ENCODE results near the gene TMEM132A. TPM values are rescaled to one million over a fixed set of nuclear protein-coding genes. Genes with fewer than 3 reads are reported as not detected.

The TMEM132A gene
- total and polyA plus RNA-seq, 8 donors: 8.4 to 142 (median 27.2) TPM

DNA sequence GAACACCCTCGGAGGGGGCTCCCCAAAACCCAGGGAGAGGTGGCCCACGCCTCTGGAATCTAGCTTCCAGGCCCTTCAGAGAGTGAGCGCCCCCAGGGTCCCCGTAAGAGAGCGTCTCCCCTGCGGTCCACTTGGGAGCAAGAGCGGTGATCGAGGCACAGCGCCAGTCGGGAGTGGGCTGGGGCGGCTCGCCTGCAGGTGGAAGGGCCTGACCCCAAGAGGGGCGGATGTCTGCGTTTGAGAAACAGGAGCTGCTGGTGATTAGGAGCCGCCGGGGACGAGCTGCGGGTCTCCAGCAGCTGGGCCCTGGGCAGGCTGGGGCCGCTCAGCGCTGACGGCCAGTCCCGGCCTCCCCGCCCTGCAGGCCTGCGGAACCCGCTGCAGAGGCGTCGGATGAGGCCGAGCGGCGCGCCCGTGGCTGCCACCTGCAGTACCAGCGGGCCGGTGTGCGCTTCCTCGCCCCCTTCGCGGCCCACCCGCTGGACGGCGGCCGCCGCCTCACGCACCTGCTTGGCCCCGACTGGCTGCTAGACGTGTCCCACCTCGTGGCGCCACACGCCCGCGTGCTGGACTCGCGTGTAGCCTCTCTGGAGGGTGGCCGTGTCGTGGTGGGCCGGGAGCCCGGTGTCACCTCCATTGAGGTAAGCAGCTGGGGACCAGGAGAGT, 10.0 kb downstream of the TMEM132A start:
- H3K4me1 ChIP-seq: peaks cover 0 to 8% (median 2%) of the 10 kb centered on the region in 4 donors
- TF ChIP-seq POLR2A (IDR thresholded peaks at IDR 0.05): no peak
- no peak for TF ChIP-seq EP300 (IDR thresholded peaks at IDR 0.05)
- no peak for TF ChIP-seq POLR2AphosphoS5 (IDR thresholded peaks at IDR 0.05)
- TF ChIP-seq, protein P1, sequence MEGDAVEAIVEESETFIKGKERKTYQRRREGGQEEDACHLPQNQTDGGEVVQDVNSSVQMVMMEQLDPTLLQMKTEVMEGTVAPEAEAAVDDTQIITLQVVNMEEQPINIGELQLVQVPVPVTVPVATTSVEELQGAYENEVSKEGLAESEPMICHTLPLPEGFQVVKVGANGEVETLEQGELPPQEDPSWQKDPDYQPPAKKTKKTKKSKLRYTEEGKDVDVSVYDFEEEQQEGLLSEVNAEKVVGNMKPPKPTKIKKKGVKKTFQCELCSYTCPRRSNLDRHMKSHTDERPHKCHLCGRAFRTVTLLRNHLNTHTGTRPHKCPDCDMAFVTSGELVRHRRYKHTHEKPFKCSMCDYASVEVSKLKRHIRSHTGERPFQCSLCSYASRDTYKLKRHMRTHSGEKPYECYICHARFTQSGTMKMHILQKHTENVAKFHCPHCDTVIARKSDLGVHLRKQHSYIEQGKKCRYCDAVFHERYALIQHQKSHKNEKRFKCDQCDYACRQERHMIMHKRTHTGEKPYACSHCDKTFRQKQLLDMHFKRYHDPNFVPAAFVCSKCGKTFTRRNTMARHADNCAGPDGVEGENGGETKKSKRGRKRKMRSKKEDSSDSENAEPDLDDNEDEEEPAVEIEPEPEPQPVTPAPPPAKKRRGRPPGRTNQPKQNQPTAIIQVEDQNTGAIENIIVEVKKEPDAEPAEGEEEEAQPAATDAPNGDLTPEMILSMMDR (IDR thresholded peaks at IDR 0.05): no peak
- 92 to 96% (median 92%) methylated on average over 35 to 57 of the region's 57 CpGs for WGBS, 5 donors
- no peak overlapping the region for H3K4me3 ChIP-seq
- no peaks in the 10 kb centered on the region for H3K9me3 ChIP-seq
- intact Hi-C loops (cut with DNase I; ENCODE audit: low total_unique reads): no loop called here
- H3K36me3 ChIP-seq: peaks cover 12 to 64% (median 52%) of the 10 kb centered on the region in 4 donors
- no peak for DNase-seq
- peaks cover 0 to 7% (median 0%) of the 10 kb centered on the region in 3 donors for H3K27me3 ChIP-seq
- H3K27ac ChIP-seq: no peak overlapping the region

DNA sequence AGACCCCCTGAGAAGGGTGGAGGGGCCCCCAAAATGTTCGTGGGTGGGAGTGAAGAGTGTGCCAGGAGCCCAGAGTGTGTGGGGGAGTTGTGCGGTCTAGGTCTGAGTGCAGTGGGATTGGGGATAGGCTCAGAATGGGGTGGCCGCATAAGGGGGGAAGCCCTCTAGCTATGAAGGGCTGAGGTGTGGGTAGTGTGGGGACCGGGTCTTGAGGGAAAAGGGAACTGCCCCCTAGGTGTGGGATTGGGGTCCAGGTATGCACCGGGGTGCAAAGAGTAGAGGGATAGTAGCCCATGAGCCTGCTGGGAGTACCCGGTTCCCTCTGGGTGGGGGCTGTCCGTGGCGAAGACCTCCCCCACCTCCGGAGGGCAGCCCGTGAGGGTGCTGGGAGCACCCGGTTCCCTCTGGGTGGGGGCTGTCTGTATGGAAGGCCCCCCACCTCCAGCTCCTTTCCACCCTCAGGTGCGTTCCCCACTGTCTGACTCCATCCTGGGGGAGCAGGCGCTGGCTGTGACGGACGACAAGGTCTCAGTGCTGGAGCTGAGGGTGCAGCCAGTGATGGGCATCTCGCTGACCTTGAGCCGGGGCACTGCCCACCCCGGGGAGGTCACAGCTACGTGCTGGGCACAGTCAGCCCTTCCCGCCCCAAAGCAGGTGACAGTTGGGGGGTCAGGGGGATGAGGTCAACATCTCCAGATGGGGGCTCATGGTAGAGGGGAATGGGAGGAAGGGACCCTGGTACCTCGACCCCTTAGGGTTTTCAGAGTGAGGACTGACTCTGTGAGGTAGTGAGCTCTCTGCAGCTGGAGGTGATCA, 10.7 kb downstream of the TMEM132A start:
- Histone ChIP-seq H3K9me3 (no peaks in the 10 kb centered on the region), H3K27me3 (peaks cover 0 to 7% (median 0%) of the 10 kb centered on the region in 3 donors), H3K4me1 (peaks cover under 1 to 15% (median 10%) of the 10 kb centered on the region in 4 donors), H3K27ac (no peak overlapping the region), H3K36me3 (peaks cover 12 to 65% (median 59%) of the 10 kb centered on the region in 4 donors), H3K4me3 (no peak overlapping the region)
- no peak for DNase-seq
- WGBS, 5 donors: 85 to 91% (median 87%) methylated on average over 16 to 21 of the region's 21 CpGs
- intact Hi-C loops (cut with DNase I; ENCODE audit: low total_unique reads): no loop called here
- TF ChIP-seq POLR2AphosphoS5 (IDR thresholded peaks at IDR 0.05) (no peak), POLR2A (IDR thresholded peaks at IDR 0.05) (no peak), EP300 (IDR thresholded peaks at IDR 0.05) (no peak)
- TF ChIP-seq, protein P1 (IDR thresholded peaks at IDR 0.05): no peak

DNA sequence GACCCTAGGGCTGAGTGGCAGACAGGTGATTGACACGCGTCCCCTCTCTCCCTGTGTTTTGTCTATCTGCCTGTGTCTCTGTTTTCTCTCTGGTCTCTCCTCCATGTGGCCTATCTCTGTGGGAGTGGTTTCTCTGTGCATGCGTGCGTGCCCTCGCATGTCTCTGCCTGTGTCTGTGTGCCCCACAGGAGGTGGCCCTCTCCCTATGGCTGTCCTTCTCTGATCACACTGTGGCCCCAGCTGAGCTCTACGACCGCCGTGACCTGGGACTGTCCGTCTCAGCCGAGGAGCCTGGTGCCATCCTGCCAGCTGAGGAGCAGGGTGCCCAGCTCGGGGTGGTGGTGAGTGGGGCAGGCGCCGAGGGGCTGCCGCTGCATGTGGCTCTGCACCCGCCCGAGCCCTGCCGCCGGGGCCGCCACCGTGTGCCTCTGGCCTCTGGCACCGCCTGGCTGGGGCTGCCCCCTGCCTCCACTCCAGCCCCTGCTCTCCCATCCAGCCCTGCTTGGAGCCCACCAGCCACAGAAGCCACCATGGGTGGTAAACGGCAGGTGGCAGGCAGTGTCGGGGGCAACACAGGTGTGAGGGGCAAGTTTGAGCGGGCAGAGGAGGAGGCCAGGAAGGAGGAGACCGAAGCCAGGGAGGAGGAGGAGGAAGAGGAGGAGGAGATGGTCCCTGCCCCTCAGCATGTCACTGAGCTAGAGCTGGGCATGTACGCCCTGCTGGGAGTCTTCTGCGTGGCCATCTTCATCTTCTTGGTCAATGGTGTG, 11.6 kb downstream of the TMEM132A start:
- WGBS, 5 donors: 84 to 92% (median 89%) methylated on average over 11 to 27 of the region's 27 CpGs
- Histone ChIP-seq H3K4me3 (no peak overlapping the region), H3K4me1 (peaks cover 3 to 18% (median 12%) of the 10 kb centered on the region in 4 donors), H3K27me3 (peaks cover 0 to 7% (median 0%) of the 10 kb centered on the region in 3 donors), H3K36me3 (peaks cover 12 to 64% (median 62%) of the 10 kb centered on the region in 4 donors), H3K9me3 (no peaks in the 10 kb centered on the region), H3K27ac (no peak overlapping the region)
- no peak for DNase-seq
- TF ChIP-seq EP300 (IDR thresholded peaks at IDR 0.05) (no peak), POLR2A (IDR thresholded peaks at IDR 0.05) (no peak), POLR2AphosphoS5 (IDR thresholded peaks at IDR 0.05) (no peak)
- TF ChIP-seq, protein P1 (IDR thresholded peaks at IDR 0.05): no peak
- intact Hi-C loops (cut with DNase I; ENCODE audit: low total_unique reads): no loop called here

All from stomach (tissue), 9 donors.